GM12873 (cell line): ENCODE results near the gene PSTK.

Source experiments
- TF ChIP-seq, protein P1 (sequence below): IDR thresholded peaks from 2 replicates; pipeline ENCODE4 v1.5.1; 2012; ENCODE audit warnings: low read depth, mild to moderate bottlenecking, moderate library complexity, low read length, control low read depth; ENCODE audit not compliant: insufficient read depth; ENCODE audit errors: missing control alignments

The PSTK gene

GRCh38 chr10:123013456-123014419 is 33.5 kb downstream of the PSTK start:
- TF ChIP-seq, protein P1, sequence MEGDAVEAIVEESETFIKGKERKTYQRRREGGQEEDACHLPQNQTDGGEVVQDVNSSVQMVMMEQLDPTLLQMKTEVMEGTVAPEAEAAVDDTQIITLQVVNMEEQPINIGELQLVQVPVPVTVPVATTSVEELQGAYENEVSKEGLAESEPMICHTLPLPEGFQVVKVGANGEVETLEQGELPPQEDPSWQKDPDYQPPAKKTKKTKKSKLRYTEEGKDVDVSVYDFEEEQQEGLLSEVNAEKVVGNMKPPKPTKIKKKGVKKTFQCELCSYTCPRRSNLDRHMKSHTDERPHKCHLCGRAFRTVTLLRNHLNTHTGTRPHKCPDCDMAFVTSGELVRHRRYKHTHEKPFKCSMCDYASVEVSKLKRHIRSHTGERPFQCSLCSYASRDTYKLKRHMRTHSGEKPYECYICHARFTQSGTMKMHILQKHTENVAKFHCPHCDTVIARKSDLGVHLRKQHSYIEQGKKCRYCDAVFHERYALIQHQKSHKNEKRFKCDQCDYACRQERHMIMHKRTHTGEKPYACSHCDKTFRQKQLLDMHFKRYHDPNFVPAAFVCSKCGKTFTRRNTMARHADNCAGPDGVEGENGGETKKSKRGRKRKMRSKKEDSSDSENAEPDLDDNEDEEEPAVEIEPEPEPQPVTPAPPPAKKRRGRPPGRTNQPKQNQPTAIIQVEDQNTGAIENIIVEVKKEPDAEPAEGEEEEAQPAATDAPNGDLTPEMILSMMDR: no peak

DNA sequence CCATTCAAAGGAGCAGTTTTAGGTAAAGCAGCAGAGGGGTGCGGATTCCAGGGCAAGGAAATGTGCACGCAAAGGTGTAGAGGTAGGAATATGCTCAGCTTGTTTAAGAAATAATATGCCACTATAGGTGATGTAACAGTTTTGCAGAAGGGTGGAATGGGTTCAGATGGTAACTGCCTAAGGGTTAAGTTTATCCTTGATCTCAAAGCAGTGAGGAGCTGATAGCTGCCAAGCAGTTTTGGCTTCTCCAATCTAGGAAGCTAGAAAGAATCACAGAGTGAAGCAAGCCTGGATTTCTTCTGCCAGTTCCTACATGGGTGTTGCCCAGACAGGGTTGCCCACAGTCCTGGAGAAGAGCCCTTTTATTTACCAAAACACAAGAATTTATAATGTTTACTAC is 34.6 kb downstream of the PSTK start:
- TF ChIP-seq, protein P1: no peak

DNA sequence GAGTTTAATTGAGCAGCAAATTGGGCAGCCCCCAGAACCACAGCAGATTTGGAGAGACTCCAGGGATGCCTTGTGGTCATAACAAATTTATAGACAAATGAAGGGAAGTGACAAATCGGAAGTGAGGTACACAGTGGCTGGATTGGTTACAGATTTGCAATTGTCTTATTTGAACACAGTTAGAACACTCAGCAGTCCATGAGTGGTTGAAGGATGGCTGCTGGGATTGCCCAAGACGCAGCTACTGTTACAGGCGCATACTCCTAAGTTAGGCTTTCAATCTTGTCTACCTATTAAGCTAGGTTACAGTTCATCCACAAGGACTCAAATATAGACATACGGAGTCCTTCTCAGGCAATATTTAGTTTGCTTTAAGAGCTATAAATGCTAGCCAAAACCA is 36.0 kb downstream of the PSTK start:
- TF ChIP-seq, protein P1: no peak

GRCh38 chr10:123017421-123018165 is 37.4 kb downstream of the PSTK start:
- TF ChIP-seq, protein P1: no peak

- TF ChIP-seq, protein P1: no peak
These were observed 38.3 kb downstream of the PSTK start for GRCh38 chr10:123018531-123018930.

GRCh38 chr10:123019264-123019663 is 39.1 kb downstream of the PSTK start:
- TF ChIP-seq, protein P1: no peak

DNA sequence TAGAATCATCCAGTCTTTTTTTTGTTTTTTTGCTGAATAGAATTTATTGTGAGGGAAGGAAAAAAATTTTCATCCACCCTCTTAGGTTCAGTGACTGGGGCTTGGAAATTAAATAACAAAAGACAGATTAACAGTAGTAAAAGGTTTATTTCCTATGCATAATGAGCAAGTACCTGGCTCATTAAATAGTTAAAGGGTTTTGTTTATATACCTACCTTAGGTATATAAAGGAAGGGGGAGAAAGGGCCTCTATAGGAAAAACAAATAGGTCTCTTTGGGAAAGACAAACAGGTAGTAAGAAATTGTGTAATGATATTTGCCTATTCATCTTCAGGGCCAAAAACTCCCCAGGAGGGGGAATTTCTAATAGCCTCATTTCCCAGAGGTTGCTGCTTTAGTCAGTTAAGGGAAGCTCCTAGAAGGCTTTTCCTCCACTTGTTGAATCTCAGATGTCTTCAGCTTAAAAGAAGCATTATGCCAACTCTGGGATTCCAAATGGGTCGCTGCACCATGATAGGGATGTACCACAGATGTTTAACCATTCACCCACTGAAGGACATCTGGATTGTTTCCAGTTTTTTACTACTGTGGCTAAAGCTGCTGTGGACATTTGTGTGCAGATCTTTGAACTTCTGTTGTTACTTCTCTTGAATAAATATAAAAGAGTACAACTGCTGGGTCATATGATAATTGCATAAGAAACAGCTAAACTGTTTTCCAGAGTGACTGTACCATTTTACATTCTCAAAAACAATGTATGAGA is 39.9 kb downstream of the PSTK start:
- TF ChIP-seq, protein P1: no peak
